HG03342 (cell line): Measurements from ENCODE around the gene FBRSL1.
"Not testable (repeated sequence)": the region's sequence is repeated elsewhere in the genome, so short reads cannot be mapped to it uniquely, and the experiment has no call there.

Experiments
- ATAC-seq: cut with Tn5 transposase; IDR thresholded peaks from one replicate; pipeline ENCODE4 v1.9.1; 2021; ENCODE audit warnings: mild to moderate bottlenecking, moderate library complexity; ENCODE audit not compliant: unreplicated experiment

The FBRSL1 gene

GRCh38 chr12:132522592-132523380 is 32.8 kb downstream of the FBRSL1 start:
- no peak for ATAC-seq

- peak; percentile 53 for ATAC-seq
These were observed 33.8 kb downstream of the FBRSL1 start for GRCh38 chr12:132523576-132524331.

GRCh38 chr12:132524405-132524804 is 34.5 kb downstream of the FBRSL1 start:
- no peak for ATAC-seq

GRCh38 chr12:132525011-132525832 is 35.3 kb downstream of the FBRSL1 start:
- no peak for ATAC-seq

GRCh38 chr12:132525833-132526455 is 36.0 kb downstream of the FBRSL1 start:
- ATAC-seq, result no peak

- ATAC-seq, result no peak
These were observed 37.4 kb downstream of the FBRSL1 start for GRCh38 chr12:132527186-132527882.

GRCh38 chr12:132527883-132528264 is 37.9 kb downstream of the FBRSL1 start:
- ATAC-seq, result no peak

- no peak for ATAC-seq
These were observed 38.7 kb downstream of the FBRSL1 start for GRCh38 chr12:132528564-132529106.

GRCh38 chr12:132529156-132529839 is 39.3 kb downstream of the FBRSL1 start:
- ATAC-seq, result no peak

GRCh38 chr12:132529906-132530305 is 40.0 kb downstream of the FBRSL1 start:
- ATAC-seq, result no peak

- ATAC-seq, result no peak
These were observed 40.5 kb downstream of the FBRSL1 start for GRCh38 chr12:132530447-132530846.

- ATAC-seq, result no peak
These were observed 40.9 kb downstream of the FBRSL1 start for GRCh38 chr12:132530851-132531250.

- not testable (repeated sequence) for ATAC-seq
These were observed 43.0 kb downstream of the FBRSL1 start for GRCh38 chr12:132532711-132533583.

GRCh38 chr12:132533584-132533958 is 43.6 kb downstream of the FBRSL1 start:
- ATAC-seq, result no peak

GRCh38 chr12:132534076-132534475 is 44.1 kb downstream of the FBRSL1 start:
- no peak for ATAC-seq

- no peak for ATAC-seq
These were observed 45.1 kb downstream of the FBRSL1 start for GRCh38 chr12:132535019-132535418.

- ATAC-seq, result no peak
These were observed 46.3 kb downstream of the FBRSL1 start for GRCh38 chr12:132536102-132536876.

GRCh38 chr12:132537049-132537448 is 47.1 kb downstream of the FBRSL1 start:
- no peak for ATAC-seq
